GM12878 (cell line): Measurements from ENCODE around the gene TPCN1. TPM values are rescaled to one million over a fixed set of nuclear protein-coding genes. Genes with fewer than 3 reads are reported as not detected.
A peak's percentile ranks its signal among the peaks of the same experiment; 100 is the strongest.

Experiments used
- ATAC-seq: fragments of 200-7000 bp; cut with Tn5 transposase; 3 replicates; pipeline ENCODE4 v1.9.1; 2020; ENCODE audit warnings: mild to moderate bottlenecking, moderate library complexity
- BruUV-seq: library from RNA; stranded (reverse); fragments of 400-500 nt; replicated peaks from 2 replicates; lab custom pipeline; 2021; lab: Mats Ljungman, UMichigan
- CTCF ChIA-PET: fragments of 300-600 bp; sonication (Branson Sonifier 250); formaldehyde crosslinking; extraction: SDS; loops from one replicate; lab custom pipeline; 2021; ENCODE audit warnings: inconsistent platforms; lab: Yijun Ruan, JAX
- POLR2A ChIA-PET: fragments of 350-600 bp; formaldehyde crosslinking; extraction: SDS; loops from one replicate; lab custom pipeline; 2021; ENCODE audit warnings: inconsistent platforms; lab: Charles Lee
- RAD21 ChIA-PET: fragments of 300-600 bp; sonication (Branson Sonifier 250); formaldehyde crosslinking; loops from one replicate; lab custom pipeline; 2023; ENCODE audit warnings: antibody characterized with exemption; ENCODE audit not compliant: unreplicated experiment; lab: Charles Lee
- SMC1A ChIA-PET: fragments of 300-600 bp; sonication (Branson Sonifier 250); formaldehyde crosslinking; loops from one replicate; lab custom pipeline; 2023; ENCODE audit not compliant: unreplicated experiment, uncharacterized antibody; lab: Charles Lee
- DNase-seq: peaks from one replicate; pipeline ENCODE4 v3.0.0-alpha.2; 2011; ENCODE audit warnings: low read depth, low spot score
- FAIRE-seq: peaks from 3 replicates; lab custom pipeline; 2011; peaks lifted over from hg19 to GRCh38; lab: Jason Lieb, UNC
- H2AFZ ChIP-seq: 2 replicates; pipeline ENCODE4 v1.6.0; 2011; ENCODE audit warnings: low read depth, low read length, control low read depth; ENCODE audit not compliant: control insufficient read depth
- H3K27ac ChIP-seq: 2 replicates; pipeline ENCODE4 v1.5.1; 2011; ENCODE audit warnings: control low read depth; ENCODE audit not compliant: control insufficient read depth, insufficient read depth
- H3K27me3 ChIP-seq, 2 experiments: replicated peaks in 1 of 2; 2 replicates each; pipeline versions ENCODE4 v1.6.0 to v1.6.1; 2011; ENCODE audit warnings: low read length in 1 of 2; ENCODE audit not compliant: control insufficient read depth in 2 of 2, insufficient read depth in 2 of 2
- H3K36me3 ChIP-seq, 2 experiments: 2 replicates each; pipeline ENCODE4 v1.5.1; 2011; ENCODE audit warnings: low read length in 1 of 2; ENCODE audit not compliant: control insufficient read depth in 2 of 2, insufficient read depth in 2 of 2
- H3K4me1 ChIP-seq: 2 replicates; pipeline ENCODE4 v1.6.1; 2011; ENCODE audit warnings: mild to moderate bottlenecking, low read length, moderate library complexity, mixed read lengths; ENCODE audit not compliant: control insufficient read depth, insufficient read depth
- H3K4me2 ChIP-seq: 2 replicates; pipeline ENCODE4 v1.6.0; 2011; ENCODE audit warnings: control low read depth; ENCODE audit not compliant: control insufficient read depth, insufficient read depth
- H3K4me3 ChIP-seq: fragments of 200-600 bp; sonication (generic); 2 replicates; pipeline ENCODE4 v1.5.1; 2016
- H3K79me2 ChIP-seq: 2 replicates; pipeline ENCODE4 v1.6.0; 2011; ENCODE audit warnings: low read length; ENCODE audit not compliant: control insufficient read depth, insufficient read depth
- H3K9ac ChIP-seq: 2 replicates; pipeline ENCODE4 v1.8.0; 2011; ENCODE audit warnings: low read length, control low read depth, mixed read lengths; ENCODE audit not compliant: control insufficient read depth, insufficient read depth
- H3K9me3 ChIP-seq: replicated peaks from 3 replicates; pipeline ENCODE4 v1.5.1; 2011; ENCODE audit warnings: mild to moderate bottlenecking, low read length; ENCODE audit not compliant: control insufficient read depth, insufficient read depth
- H4K20me1 ChIP-seq: 2 replicates; pipeline ENCODE4 v1.6.0; 2011; ENCODE audit not compliant: control insufficient read depth, insufficient read depth
- ASH2L ChIP-seq: fragments of 300-600, 200-600 bp; sonication (generic); IDR thresholded peaks from 2 replicates; pipeline ENCODE4 v1.6.1; 2017; ENCODE audit warnings: low read depth, mild to moderate bottlenecking, borderline replicate concordance
- CEBPB ChIP-seq, 2 experiments: fragments of 150-350 bp in 1 of 2; IDR thresholded peaks; 2 replicates each; pipeline ENCODE4 v1.6.1; 2012 to 2014; ENCODE audit warnings: low read depth in 2 of 2, low read length in 2 of 2, borderline replicate concordance in 1 of 2, inconsistent platforms in 1 of 2
- CTCF ChIP-seq, 3 experiments: IDR thresholded peaks in 2 of 3; conservative IDR thresholded peaks in 1 of 3; 2 replicates each; pipeline ENCODE4 v1.5.1; 2011; ENCODE audit warnings: low read depth in 3 of 3, low read length in 3 of 3, mild to moderate bottlenecking in 3 of 3, control low read depth in 2 of 3, moderate library complexity in 2 of 3, inconsistent platforms in 1 of 3, mixed read lengths in 1 of 3; ENCODE audit not compliant: control insufficient read depth in 2 of 3, insufficient read depth in 1 of 3; ENCODE audit errors: extremely low read depth in 1 of 3
- EZH2 ChIP-seq: IDR thresholded peaks from 2 replicates; pipeline ENCODE4 v1.6.1; 2012; ENCODE audit warnings: low read depth, mild to moderate bottlenecking, control low read depth, inconsistent platforms, low read length, borderline replicate concordance; ENCODE audit not compliant: control insufficient read depth
- IRF4 ChIP-seq: IDR thresholded peaks from 2 replicates; pipeline ENCODE4 v1.6.1; 2011; ENCODE audit warnings: low read depth, low read length
- NBN ChIP-seq: fragments of 450-650 bp; IDR thresholded peaks from 2 replicates; pipeline ENCODE4 v1.6.1; 2016
- PKNOX1 ChIP-seq: fragments of 450-650 bp; IDR thresholded peaks from 2 replicates; pipeline ENCODE4 v1.6.1; 2016; ENCODE audit warnings: mild to moderate bottlenecking
- RAD21 ChIP-seq: IDR thresholded peaks from 2 replicates; pipeline ENCODE4 v1.6.1; 2011; ENCODE audit warnings: mild to moderate bottlenecking, low read depth, low read length, moderate library complexity; ENCODE audit not compliant: insufficient read depth
- RELA ChIP-seq: fragments of 450-650 bp; IDR thresholded peaks from 2 replicates; pipeline ENCODE4 v1.8.0; 2014; ENCODE audit warnings: borderline replicate concordance; ENCODE audit not compliant: partially characterized antibody
- TCF12 ChIP-seq: IDR thresholded peaks from 2 replicates; pipeline ENCODE4 v1.6.1; 2011; ENCODE audit warnings: low read depth, mild to moderate bottlenecking, low read length
- TCF7 ChIP-seq: IDR thresholded peaks from 2 replicates; pipeline ENCODE4 v1.6.1; 2014; ENCODE audit warnings: antibody characterized with exemption, borderline replicate concordance
- ZZZ3 ChIP-seq: IDR thresholded peaks from 2 replicates; pipeline ENCODE4 v1.6.1; 2011; ENCODE audit warnings: low read depth; ENCODE audit not compliant: control insufficient read depth, insufficient read length
- WGBS: methylation state at CpG from one replicate; pipeline ENCODE4 v1.1.6; 2016; ENCODE audit warnings: low lambda C conversion rate; ENCODE audit not compliant: insufficient replicate concordance, insufficient coverage; ENCODE audit errors: missing lambda C conversion rate; 5-methylcytosine and 5-hydroxymethylcytosine counted together
- in situ Hi-C: fragments of 300-500 bp; cut with MboI; formaldehyde crosslinking; loops from 9 replicates; pipeline ENCODE4 v1.14.3; 2018; ENCODE audit warnings: mixed read lengths
- intact Hi-C: fragments of 100-400 bp; cut with micrococcal nuclease; formaldehyde crosslinking; loops from one replicate; pipeline ENCODE4 v1.14.2; 2022; ENCODE audit not compliant: unreplicated experiment
- polyA plus RNA-seq, 11 experiments: library from polyadenylated mRNA; depleted of rRNA in 4 of 11; unstranded in 6 of 11; stranded (reverse) in 5 of 11; fragments of >200 nt; fragmentation: Nextera tagmentation in 4 of 11; fragmentation: Illumina TruSeq in 1 of 11; extraction: Ambion mirVana in 4 of 11; extraction: Trizol in 1 of 11; gene quantifications; 1 replicate in 1 of 11; 2 replicates in 10 of 11; pipeline versions ENCODE4 v1.2.1 to v1.2.3, GENCODE V29; 2011 to 2016; ENCODE audit warnings: inconsistent platforms in 2 of 11, missing spikeins in 2 of 11, low read depth in 1 of 11
- total RNA-seq, 4 experiments: library from RNA; depleted of rRNA in 3 of 4; stranded (reverse); fragments of >200 nt in 3 of 4; fragmentation: Illumina TruSeq in 1 of 4; extraction: Trizol in 1 of 4; gene quantifications; 2 replicates each; pipeline versions ENCODE4 v1.2.1 to v1.2.3, GENCODE V29; 2013 to 2021

The TPCN1 gene
- total and polyA plus RNA-seq, 10 of the 15 experiments (the other 5 are each of a cell fraction or from before 2014, with no cell fraction given) = 0.79 to 30.9 (median 19.4) TPM

GRCh38 chr12:113239288-113239771, 18.1 kb downstream of the TPCN1 start:
- H3K27me3 ChIP-seq = no peaks in the 10 kb centered on the region
- no peak overlapping the region for H3K4me3 ChIP-seq
- 46% methylated on average over 3 of the region's 3 CpGs for WGBS
- ChIA-PET CTCF (interaction anchor here (0.8 to 1.1 kb wide), 2 partner anchors 9 to 19 kb away, joined by 3 read pairs; a partner anchor contains a TSS), RAD21 (interaction anchor here (1.5 kb wide), 1 partner anchor 18 kb away, joined by 3 read pairs; no protein-coding TSS in a partner anchor), POLR2A (interaction anchor here (0.9 to 1.1 kb wide), 2 partner anchors 17 kb away, joined by 3 read pairs; no protein-coding TSS in a partner anchor), SMC1A (interaction anchor here (1.1 to 1.2 kb wide), 3 partner anchors 14 to 95 kb away, joined by 3 read pairs; partner anchors contain the start of gene SLC8B1)
- H3K9ac ChIP-seq = no peak overlapping the region
- no peaks in the 10 kb centered on the region for H3K9me3 ChIP-seq
- no peaks in the 10 kb centered on the region; the same call in 1 of the 2 replicates for H3K79me2 ChIP-seq
- BruUV-seq = no TSS peak
- no peak for TF ChIP-seq ASH2L
- no peak for TF ChIP-seq EZH2
- TF ChIP-seq NBN = no peak
- TF ChIP-seq CTCF (IDR thresholded peaks at IDR 0.05 in 2 of 3, conservative IDR thresholded peaks at IDR 0.05 in 1 of 3; ENCODE audit: control insufficient read depth in 2 of 3, extremely low read depth in 1 of 3, insufficient read depth in 1 of 3, low read depth in 3 of 3, low read length in 3 of 3) = no peak
- TF ChIP-seq TCF7 = no peak
- TF ChIP-seq CEBPB (IDR thresholded peaks at IDR 0.05; ENCODE audit: borderline replicate concordance in 1 of 2, low read depth in 2 of 2, low read length in 2 of 2) = no peak
- TF ChIP-seq PKNOX1 = no peak
- TF ChIP-seq ZZZ3 = no peak
- TF ChIP-seq RAD21 = no peak
- no peak for TF ChIP-seq TCF12
- TF ChIP-seq IRF4 = no peak
- no peak for TF ChIP-seq RELA
- H4K20me1 ChIP-seq = no peaks in the 10 kb centered on the region
- ATAC-seq = peak; percentile 59
- in situ Hi-C loops = no loop called here
- H3K27ac ChIP-seq = no peak overlapping the region
- intact Hi-C loops = no loop called here
- H3K4me2 ChIP-seq = no peak overlapping the region
- no peak for FAIRE-seq
- no peak for DNase-seq
- H3K36me3 ChIP-seq = peaks cover 4 to 17% of the 10 kb centered on the region in 2 experiments
- peaks cover 3% of the 10 kb centered on the region; the same call in 1 of the 2 replicates for H3K4me1 ChIP-seq
- no peak overlapping the region for H2AFZ ChIP-seq
